Activated CD8-positive, alpha-beta memory T cell treated with anti-CD3 and anti-CD28 coated beads for 48 hours (primary cell): Measurements from ENCODE around the gene MCM5.
"Not testable (repeated sequence)": the region's sequence is repeated elsewhere in the genome, so short reads cannot be mapped to it uniquely, and the experiment has no call there.

Source experiments
- DNase-seq, 3 experiments: peaks; one replicate each; pipeline ENCODE4 v3.0.0-alpha.2; 2020; ENCODE audit warnings: low read depth in 2 of 3, low spot score in 2 of 3

Gene MCM5

DNA sequence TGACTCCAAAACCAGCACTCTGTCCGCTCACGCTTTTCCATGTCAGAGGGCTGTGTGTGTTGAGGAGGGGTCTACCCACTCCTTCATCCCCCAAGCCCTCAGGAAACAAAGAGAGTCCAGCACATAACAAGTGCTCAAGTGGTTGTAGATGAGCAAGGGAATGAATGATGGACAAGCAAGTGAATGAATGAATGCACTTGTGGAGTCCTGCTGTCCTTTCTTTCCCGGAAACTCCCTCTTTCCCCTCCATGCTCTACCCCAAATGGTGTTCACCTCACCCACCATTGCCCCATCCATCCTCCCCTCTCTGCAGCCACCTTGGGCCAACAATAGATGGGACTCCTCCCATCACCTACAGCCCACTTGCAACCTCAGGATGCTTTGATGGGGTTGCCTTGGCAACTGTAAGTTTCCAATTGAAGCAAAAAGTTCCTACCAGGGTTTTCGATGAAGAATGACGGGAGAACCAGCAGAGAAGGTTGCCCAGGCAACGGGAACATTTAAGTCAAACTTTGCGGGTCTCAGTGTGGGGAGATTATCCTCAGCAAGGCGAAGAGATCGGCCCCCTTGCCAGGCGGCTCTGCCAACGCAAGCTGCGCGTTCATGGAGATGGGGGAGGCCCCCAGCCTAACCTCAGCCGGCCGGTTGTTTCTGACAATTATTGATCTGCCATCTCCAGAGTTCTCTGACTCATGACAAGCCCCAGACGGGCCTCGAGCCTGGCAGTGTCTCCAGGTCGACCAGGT lies 51.1 kb downstream of the MCM5 start:
- DNase-seq = no peak

DNA sequence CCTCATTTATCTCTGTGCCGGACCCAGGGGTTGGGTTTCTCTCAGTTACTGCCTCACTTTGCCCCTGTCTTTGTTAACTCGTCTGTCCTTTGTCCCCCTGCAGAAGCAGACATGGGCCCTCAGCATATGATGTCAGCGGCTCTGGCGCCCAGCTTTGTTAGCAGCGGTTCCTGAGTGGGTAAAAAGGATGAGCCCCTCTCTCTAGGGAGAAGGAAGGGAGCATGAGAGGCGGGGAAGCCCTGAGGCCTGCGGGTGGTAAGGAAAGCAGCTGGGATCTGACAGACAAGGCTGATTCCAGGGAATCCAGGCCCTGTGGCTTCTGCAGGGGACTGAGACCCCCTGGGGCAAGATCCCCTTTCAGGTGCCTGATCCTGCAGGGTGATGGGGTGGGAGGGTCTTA lies 51.7 kb downstream of the MCM5 start:
- DNase-seq = no peak

DNA sequence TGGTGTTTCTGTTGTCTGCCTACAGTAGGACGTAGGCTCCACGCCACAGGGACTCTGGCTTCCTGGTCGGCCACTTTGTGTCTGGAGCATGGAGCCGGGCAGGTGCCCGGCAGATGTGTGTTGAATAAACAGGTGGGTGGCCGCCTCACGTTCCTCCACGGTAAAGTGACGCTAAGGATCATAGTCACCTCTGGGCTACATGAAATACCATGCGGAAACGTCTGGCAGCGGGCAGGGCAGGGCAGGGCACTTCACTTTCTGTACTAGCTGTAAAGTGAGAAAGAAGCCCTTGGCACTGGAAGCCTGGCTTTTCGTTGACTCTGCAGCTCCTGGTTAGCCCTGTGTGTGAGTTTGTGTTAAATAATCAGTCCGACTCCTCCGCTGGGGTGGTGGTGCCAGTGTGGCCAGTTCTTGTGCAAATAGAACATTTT lies 52.4 kb downstream of the MCM5 start:
- DNase-seq = no peak

DNA sequence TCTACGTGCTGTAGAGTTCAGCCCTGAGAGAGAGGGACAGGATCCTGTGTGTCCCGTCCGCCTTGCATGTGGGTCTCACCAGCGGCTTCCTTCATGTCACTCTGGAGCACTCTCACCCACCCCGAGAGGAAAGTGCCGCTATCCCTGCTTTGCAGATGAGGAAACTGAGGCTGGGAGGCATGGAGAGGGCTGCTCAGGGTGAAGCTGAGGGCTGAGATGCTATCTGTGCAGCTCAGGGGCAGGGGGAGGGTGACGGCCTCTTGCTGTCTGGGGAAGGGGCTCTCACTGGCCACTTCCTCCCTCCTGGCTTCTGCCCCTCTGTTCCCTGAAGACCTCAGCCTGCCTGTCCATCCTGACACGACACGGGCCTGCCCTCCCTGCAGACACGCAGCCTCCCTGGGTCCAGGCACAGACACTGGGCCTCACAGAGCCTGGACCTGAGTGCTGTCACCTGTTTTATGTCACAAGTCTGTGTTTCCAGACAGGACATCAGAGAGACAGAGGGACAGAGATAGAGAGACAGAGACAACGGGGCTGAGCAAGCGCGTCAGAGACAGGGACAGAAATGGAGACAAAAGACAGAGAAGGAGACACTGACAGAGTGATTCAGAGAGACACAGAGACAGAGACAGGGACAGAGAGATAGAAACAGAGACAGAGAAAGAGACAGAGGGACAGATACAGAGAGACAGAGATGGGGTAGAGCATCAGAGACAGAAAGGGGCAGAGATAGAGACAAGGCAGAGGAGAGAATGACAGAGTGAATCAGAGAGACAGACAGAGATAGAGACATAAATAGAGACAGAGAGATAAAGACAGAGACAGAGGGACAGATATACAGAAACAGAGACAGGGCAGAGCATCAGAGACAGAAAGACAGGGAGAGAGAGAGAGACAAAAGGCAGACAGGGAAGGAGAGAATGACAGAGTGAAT lies 53.1 kb downstream of the MCM5 start:
- no peak for DNase-seq

DNA sequence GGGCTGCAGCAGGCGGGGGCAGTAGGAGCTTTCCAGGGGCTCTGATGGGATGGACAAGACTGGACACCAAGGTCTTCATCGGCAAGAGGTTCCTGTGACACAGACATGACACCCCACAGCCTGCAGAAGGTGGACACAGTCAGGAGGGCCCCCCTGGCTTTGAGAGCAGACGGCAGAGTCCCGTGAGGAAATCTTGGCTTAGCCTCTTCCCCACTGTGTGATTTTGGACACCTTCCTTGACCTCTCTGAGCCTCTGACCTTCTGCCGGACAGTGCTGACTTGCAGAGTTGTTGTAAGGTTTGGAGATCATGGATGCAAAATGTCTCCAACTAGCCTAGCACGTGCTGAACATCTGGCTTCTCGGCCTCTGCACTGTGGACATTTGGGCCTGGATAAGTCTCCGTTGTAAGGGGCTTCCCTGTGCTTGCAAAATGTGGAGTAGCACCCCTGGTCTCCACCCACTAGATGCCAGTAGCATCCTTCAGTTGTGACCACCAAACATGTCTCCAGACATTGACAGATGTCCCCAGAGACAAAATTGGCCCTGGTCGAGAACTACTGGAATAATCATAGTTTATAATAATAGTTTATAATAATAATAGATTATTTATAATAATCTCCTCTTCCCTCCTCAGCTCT lies 54.6 kb downstream of the MCM5 start:
- no peak for DNase-seq

DNA sequence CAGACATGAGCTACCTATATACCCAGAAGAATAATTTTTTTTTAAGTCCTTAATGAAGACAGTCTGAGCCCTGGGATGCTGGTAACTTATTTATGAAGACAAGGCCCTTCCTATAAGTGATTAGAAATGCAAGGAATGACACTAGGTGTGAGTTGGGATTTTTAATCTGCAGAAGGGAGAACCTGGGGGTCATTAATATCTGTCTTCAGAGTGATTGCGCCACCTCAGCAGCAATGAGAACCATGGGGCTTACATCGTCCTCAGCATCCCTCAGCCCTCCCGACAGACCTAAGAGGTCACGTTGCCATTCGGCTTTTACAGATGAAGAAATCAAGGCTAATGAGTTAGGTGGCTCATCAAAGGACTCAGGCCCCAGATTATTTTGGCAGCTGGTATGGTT lies 55.6 kb downstream of the MCM5 start:
- DNase-seq = no peak

DNA sequence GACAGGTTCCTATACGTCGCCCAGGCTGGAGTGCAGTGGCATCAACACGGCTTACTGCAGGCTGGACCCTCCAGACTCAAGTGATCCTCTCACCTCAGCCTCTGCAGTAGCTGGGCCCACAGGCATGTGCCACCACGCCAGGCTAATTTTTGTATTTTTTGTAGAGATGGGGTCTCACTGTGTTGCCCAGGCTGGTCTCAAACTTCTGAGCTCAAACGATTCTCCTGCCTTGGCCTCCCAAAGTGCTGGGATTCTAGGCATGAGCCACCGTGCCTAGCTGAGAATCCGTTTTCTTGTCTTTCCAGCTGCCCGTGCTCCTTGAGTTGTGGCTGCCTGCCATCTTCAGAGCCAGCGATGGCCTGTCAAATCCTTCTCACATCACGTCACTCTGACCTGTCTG lies 56.8 kb downstream of the MCM5 start:
- DNase-seq = no peak

DNA sequence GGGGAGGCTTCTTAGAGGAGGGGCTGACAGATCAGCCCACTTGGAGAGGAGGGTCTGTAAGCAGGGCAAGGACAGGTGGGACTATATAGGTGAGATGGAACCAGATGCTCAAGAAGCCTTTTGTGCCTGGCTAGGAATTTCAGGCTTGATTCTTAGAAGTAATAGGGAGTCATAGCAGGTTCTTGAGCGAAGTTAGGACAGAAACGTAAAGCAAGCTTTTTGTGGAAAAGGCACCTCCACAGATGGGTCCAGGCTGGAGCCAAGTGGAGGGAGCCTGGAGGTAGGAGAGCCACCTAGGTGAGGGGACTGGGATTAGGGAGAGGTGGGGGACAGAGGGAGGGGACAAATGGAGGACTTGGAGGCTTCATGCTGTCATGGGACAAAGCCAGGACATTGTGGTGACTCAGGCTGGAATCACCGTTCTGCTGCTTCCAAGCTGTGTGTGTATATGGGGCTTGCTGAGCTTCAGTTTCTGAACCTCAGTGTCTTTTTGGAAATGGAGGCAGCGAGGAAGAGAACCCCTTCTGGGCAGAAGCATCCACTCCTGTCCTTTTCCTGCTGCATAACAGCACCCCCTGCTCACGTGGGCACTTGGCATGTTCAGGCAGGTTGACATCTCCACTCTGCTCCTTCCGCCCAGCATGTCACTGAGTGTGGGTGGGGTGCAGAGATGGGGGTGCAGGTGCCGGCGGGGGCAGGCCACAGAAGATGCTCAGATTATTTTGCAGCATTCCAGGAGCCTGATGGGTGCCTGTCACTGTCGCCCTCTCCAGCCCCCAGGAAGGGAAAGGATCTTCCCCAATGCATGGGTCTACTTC lies 58.0 kb downstream of the MCM5 start:
- no peak for DNase-seq

DNA sequence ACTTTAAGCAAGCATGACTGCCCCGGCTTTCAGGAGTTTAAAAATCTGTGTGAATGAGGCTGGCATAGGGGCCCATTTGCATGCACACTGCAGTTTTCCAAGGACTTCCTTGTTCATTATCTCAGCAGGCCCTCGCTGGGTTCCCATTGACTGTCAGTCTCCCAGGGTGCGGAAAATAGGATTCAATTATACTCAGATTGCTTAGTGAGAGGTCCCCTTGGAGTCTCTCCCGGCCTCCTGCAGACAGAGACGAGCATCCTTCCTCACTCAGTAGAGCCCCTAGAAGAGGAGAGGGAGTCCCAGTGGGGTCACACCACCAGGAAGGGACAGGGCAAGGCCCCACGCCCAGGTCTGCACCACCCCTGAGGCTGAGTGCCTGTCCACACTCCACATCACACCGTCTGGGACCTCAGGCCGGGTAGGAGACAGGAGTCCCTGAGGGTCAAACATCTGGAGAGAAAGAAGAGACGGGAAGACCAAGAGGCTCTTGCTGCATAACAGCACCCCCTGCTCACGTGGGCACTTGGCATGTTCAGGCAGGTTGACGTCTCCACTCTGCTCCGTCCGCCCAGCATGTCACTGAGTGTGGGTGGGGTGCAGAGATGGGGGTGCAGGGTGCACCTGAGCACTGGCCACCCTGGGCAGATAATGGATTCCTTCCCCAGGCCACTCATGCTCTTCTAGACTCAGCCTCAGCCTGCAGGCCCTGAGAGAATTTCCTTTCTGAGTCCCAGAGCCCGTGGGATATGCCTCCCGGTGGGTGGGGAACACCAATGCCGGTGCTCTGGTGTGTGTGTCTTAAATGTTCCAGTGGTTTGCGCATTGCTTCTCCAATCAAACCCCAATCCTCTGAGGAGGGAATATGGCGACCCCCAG lies 58.8 kb downstream of the MCM5 start:
- DNase-seq = no peak

DNA sequence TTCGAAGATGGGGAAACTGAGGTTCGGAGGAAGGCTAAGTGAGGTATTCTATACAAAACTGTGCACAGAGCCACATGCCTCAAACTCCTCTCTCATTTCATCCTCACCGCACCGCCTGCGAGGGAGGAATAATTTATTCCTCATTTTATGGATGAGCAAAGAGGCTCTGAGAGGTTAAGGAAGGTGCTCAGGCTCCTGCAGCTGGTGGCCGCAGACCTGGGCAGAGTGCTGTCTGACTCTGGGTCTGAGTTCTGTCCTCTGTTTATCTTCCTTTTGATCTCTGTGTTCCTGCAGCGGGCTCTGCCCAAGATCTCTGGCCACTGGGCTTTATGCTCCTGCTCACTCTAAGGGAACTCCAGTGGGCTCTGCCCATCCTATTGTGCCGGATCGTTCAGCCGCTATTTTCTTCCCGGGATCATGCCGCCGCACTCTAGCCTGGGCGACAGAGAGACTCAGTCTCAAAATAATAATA lies 59.5 kb downstream of the MCM5 start:
- DNase-seq = no peak

DNA sequence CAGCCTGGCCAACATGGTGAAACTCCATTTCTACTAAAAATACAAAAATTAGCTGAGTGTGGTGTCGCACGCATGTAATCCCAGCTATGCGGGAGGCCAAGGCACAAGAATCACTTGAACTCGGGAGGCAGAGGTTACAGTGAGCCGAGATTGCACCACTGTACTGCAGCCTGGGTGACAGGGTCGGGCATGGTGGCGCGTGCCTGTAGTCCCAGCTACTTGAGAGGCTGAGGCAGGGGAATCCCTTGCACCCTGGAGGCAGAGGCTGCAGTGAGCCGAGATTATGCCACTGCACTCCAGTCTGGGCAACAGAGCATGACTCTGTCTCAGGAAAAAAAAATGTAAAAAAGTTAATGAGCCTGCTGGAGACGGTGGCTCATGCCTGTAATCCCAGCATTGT lies 60.0 kb downstream of the MCM5 start:
- DNase-seq = not testable (repeated sequence)

DNA sequence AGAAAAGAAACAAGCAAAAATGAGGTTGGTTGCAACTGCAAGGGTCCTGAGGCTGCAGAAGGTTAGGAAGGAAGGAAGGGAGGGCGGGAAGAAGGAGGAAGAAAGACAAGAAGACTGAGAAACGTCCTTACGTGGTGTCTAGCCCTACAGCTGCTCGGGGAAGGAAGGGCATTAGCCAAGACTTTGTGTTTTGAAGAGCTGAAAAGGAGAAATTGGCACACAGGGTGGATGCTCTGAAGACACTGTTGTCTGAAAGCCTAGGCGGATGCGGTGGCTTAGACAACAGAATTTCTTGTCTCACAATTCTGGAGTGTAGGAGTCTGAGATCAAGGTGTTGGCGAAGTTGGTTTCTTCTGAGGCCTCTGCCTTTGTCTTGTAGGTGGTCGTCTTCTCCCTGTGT lies 60.7 kb downstream of the MCM5 start:
- DNase-seq = no peak

DNA sequence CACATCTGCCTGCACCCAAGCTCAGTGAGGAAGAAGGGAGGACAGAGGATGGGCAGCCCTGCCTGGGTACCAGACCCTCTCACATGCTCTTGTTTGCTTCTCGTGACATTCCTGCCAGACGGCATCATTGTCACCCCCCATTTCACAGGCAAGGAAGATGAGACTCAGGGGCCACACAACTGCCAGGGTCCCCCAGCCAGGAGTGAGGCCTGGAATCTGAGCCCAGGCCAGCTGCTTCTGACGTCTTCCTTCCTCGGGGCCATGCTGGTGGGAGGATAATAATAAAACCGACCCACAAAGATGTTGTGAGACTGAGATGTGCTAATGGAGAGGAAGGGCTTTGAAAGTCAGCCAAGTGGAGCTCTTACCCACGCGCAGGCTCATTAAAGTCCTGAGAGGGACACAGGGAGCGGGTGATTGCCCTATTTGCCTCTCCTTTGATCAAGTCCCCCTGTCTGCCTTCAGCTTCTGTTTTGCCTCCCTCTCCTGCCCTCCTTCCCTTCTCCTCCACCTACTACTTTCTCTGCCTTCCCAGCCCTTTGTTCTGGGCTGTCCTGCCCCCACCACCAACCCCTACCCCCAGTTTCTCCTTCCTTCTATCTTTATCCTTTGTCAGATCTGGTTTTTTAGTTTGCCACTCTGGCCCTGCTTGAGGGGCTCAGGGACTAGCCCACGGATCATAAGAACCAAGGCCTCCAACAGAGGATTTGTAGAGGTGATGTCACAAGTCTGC lies 62.7 kb downstream of the MCM5 start:
- no peak for DNase-seq

DNA sequence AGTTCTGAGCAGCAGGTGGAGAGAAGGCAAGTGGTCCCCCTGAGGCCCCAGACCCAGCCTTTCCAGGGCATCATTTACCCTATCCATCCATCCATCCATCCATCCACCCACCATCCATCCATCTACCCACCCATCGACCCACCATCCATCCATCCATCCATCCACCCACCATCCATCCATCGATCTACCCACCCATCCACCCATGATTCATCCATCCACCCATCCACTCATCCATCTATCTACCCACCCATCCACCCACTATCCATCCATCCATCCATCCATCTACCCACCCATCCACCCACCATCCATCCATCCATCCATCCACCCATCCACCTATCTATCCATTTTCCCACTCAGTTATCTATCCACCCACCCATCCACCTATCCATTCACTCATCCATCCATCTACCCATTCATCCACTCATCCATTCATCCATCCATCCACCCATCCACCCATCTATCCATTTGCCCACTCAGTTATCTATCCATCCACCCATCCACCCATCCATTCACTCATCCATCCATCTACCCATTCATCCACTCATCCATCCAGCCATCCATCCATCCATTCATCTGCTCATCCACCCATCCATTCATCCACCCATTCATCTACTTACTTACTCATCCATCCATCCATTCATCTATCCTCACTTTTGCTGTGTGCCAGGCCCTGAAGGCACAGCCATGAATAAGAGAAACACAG lies 63.4 kb downstream of the MCM5 start:
- no peak for DNase-seq

DNA sequence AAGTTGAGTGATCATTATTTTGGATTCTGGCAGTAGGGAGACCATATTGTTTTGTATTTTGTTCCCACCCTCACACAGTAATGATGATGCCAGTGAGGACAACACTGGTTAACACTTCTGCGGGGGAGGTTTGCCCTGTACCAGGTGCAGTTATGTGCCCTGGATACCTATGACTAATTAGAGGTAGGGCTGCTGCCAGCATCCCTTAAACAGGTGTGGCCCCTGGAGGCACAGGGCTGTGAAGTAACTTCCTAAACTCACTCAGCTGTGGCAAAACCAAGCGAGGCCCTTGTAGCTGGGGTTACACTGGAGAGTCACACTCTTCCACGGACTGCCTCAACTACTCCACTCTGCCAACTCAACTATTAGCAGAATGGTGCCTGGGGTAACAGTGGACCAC lies 64.5 kb downstream of the MCM5 start:
- DNase-seq = no peak

DNA sequence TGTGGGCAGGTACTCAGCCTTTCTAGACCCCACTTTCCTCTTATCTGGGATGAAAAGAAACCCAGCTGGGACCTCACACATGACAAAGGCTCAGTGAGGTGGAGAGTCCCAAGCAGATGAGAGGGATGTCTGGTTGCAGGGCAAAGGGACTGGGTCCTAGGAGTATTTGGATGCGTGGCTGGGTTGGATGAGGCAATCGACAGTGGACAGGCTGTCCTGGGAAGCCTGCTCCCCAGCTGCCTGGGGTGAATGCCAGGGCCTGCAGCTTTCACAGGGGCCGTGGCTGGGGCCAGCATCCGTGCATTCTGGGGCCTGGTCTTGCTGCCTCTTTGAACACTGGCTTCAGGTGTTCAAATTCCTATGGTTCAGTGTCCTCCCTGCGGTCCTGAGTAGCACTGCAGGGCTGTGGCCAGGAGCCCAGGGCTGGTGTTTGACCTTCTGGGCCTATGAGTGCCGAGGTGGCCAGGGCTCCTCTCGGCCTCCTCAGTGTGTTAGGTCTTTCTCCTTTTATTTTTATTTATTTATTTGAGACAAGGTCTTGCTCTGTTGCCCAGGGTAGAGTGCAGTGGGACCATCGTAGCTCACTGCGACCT lies 65.3 kb downstream of the MCM5 start:
- no peak for DNase-seq

DNA sequence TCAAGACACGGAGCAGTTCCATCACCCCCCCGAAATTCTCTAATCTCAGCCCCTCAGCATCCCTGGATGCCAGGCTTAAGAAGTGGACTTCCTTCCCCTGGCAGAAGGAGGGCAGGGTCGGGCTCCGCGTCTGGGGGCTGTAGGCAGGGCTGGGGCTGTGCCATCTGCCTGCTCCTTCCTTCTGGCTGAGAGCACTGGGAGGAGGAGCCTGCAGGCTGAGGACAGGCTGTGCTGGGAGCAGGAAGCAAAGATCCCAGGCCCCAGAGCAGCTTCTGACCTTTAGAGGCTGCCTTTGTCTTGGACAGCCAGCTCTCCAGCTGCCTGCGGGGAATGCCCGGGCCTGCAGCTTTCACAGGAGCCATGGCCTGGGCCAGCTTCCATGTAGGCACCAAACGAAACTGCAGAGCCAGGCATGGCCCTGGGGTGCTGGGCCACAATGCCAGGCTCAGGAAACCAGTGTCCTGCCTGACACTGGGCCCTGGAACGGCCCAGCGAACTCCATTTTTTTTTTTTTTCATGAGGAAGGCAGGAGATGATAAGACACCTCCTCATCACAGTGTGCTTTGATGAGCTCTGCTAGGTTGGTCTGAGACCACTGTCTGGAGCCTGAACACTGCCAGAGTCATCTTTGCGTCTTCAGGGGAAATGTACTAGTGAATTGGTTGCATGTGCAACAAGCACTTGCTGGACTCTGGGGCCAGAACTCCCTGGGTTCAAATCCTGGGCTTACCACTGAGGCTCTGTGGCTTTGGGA lies 67.9 kb downstream of the MCM5 start:
- no peak for DNase-seq

DNA sequence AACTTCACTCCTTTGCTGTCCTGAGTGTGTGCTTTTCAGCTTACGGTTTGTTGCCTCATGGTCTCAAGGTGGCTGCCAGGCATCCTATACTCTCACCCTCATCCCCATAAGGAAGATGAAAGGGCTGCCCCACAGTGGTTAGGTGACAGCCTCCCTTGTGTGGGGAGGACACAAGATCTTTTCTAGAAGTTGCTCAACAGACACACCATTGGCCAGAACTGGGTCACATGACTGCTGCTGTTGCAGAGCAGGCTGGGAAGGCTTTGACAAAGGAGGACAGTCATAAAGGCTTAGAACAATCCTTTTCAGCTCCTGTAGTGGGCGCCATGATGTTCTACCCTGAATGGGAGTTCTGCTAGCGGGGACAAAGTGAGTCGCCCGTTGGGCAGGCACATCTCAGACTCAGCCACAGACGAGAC lies 71.0 kb downstream of the MCM5 start:
- DNase-seq = no peak
